Measurements from ENCODE around the gene POU2F2. TPM values are rescaled to one million over a fixed set of nuclear protein-coding genes. Genes with fewer than 3 reads are reported as not detected.

POU2F2 gene
- total and polyA plus RNA-seq, 2 donors (not counting 3 experiments of a cell fraction or from before 2014, with no cell fraction given), result 4.0 to 4.1 TPM

- Histone ChIP-seq H3K9me3 (replicated peaks; ENCODE audit: control insufficient read depth, insufficient read depth, low read length) (no peaks in the 10 kb centered on the region), H3K4me2 (ENCODE audit: insufficient read depth, low read length) (no peak overlapping the region), H3K27me3 (ENCODE audit: control insufficient read depth in 2 of 2, insufficient read depth in 2 of 2, low read length in 2 of 2) (peaks cover 59% of the 10 kb centered on the region in 2 experiments), H3K27ac (ENCODE audit: insufficient read depth, low read depth, low read length) (no peak overlapping the region), H3K79me2 (ENCODE audit: control insufficient read depth, insufficient read depth, low read length) (no peaks in the 10 kb centered on the region), H3K4me1 (ENCODE audit: control insufficient read depth, extremely low read depth, insufficient read depth, low read length) (peaks cover 8% of the 10 kb centered on the region), H2AFZ (ENCODE audit: low read depth, low read length) (no peak overlapping the region), H3K9me1 (replicated peaks; ENCODE audit: control insufficient read depth, extremely low read depth, insufficient read depth, low read length) (no peaks in the 10 kb centered on the region), H3K36me3 (ENCODE audit: control insufficient read depth in 2 of 2, extremely low read depth in 1 of 2, insufficient read depth in 2 of 2, low read length in 2 of 2) (no peaks in the 10 kb centered on the region), H4K20me1 (replicated peaks; ENCODE audit: control insufficient read depth, extremely low read depth, insufficient read depth, low read length) (no peaks in the 10 kb centered on the region), H3K9ac (replicated peaks; ENCODE audit: extremely low read depth, insufficient read depth, low read length) (no peak overlapping the region), H3K4me3 (replicated peaks in 1 of 3; ENCODE audit: insufficient read depth in 1 of 3, low read depth in 1 of 3, low read length in 3 of 3) (no peak overlapping the region)
- no peak for FAIRE-seq
- POLR2A ChIA-PET, result no interaction called here
- intact Hi-C loops (cut with micrococcal nuclease), result no loop called here
- no peak for DNase-seq (ENCODE audit: low read depth, low spot score)
- no TSS peak for BruUV-seq (replicated peaks)
- CTCF ChIA-PET, result no interaction called here
- dilution Hi-C loops (cut with MboI; ENCODE audit: extremely low pct_ligation_motif_present, low sequenced_read_pairs), result no loop called here
- TF ChIP-seq CTCF (IDR thresholded peaks at IDR 0.05; ENCODE audit: extremely low read depth in 1 of 2, insufficient read depth in 1 of 2, low read depth in 1 of 2, low read length in 2 of 2) (peak; percentile 32 to 58), EZH2 (IDR thresholded peaks at IDR 0.05; ENCODE audit: borderline replicate concordance, low read depth, low read length, severe bottlenecking) (no peak)
Observed at GRCh38 chr19:42178791-42179674, 46.8 kb upstream of the POU2F2 start.

- POLR2A ChIA-PET, result no interaction called here
Observed at GRCh38 chr19:42177686-42178019, 45.4 kb upstream of the POU2F2 start.

More at GRCh38 chr19:42177686-42178019, 45.4 kb upstream of the POU2F2 start:
- Histone ChIP-seq H3K27me3 (ENCODE audit: control insufficient read depth in 2 of 2, insufficient read depth in 2 of 2, low read length in 2 of 2) (peaks cover 59 to 62% of the 10 kb centered on the region in 2 experiments), H3K4me1 (ENCODE audit: control insufficient read depth, extremely low read depth, insufficient read depth, low read length) (peaks cover 8% of the 10 kb centered on the region), H3K4me3 (replicated peaks in 1 of 3; ENCODE audit: insufficient read depth in 1 of 3, low read depth in 1 of 3, low read length in 3 of 3) (no peak overlapping the region), H3K9me3 (replicated peaks; ENCODE audit: control insufficient read depth, insufficient read depth, low read length) (no peaks in the 10 kb centered on the region), H3K27ac (ENCODE audit: insufficient read depth, low read depth, low read length) (no peak overlapping the region), H4K20me1 (replicated peaks; ENCODE audit: control insufficient read depth, extremely low read depth, insufficient read depth, low read length) (no peaks in the 10 kb centered on the region), H3K4me2 (ENCODE audit: insufficient read depth, low read length) (no peak overlapping the region), H3K79me2 (ENCODE audit: control insufficient read depth, insufficient read depth, low read length) (no peaks in the 10 kb centered on the region), H2AFZ (ENCODE audit: low read depth, low read length) (no peak overlapping the region), H3K9me1 (replicated peaks; ENCODE audit: control insufficient read depth, extremely low read depth, insufficient read depth, low read length) (no peaks in the 10 kb centered on the region), H3K36me3 (ENCODE audit: control insufficient read depth in 2 of 2, extremely low read depth in 1 of 2, insufficient read depth in 2 of 2, low read length in 2 of 2) (no peaks in the 10 kb centered on the region), H3K9ac (replicated peaks; ENCODE audit: extremely low read depth, insufficient read depth, low read length) (no peak overlapping the region)
- no peak for FAIRE-seq
- dilution Hi-C loops (cut with MboI; ENCODE audit: extremely low pct_ligation_motif_present, low sequenced_read_pairs), result no loop called here
- CTCF ChIA-PET, result interaction anchor here (0.6 to 2.7 kb wide), 9 partner anchors 14 to 143 kb away, joined by 3 to 19 read pairs (median 5); partner anchors contain the start of gene POU2F2
- TF ChIP-seq FOS (IDR thresholded peaks at IDR 0.05; ENCODE audit: borderline replicate concordance, insufficient read depth, low read length) (no peak), MAX (IDR thresholded peaks at IDR 0.05; ENCODE audit: insufficient read depth, insufficient read length) (no peak), POLR2A (IDR thresholded peaks at IDR 0.05; ENCODE audit: low read depth, low read length) (no peak), GATA2 (IDR thresholded peaks at IDR 0.05; ENCODE audit: insufficient read depth, insufficient read length, low read depth, low read length) (no peak), CTCF (IDR thresholded peaks at IDR 0.05; ENCODE audit: extremely low read depth in 1 of 2, insufficient read depth in 1 of 2, low read depth in 1 of 2, low read length in 2 of 2) (no peak), EZH2 (IDR thresholded peaks at IDR 0.05; ENCODE audit: borderline replicate concordance, low read depth, low read length, severe bottlenecking) (peak; percentile 26)
- BruUV-seq (replicated peaks), result no TSS peak
- DNase-seq (ENCODE audit: low read depth, low spot score), result no peak
- intact Hi-C loops (cut with micrococcal nuclease), result no loop called here
